H1 (cell line): Measurements from ENCODE around the gene CST7. TPM values are rescaled to one million over a fixed set of nuclear protein-coding genes. Genes with fewer than 3 reads are reported as not detected.

Experiments
- CTCF ChIA-PET: fragments of 300-600 bp; sonication (Branson Sonifier 250); formaldehyde crosslinking; loops from one replicate; lab custom pipeline; 2021; ENCODE audit not compliant: partially characterized antibody; lab: Charles Lee
- POLR2A ChIA-PET: fragments of 300-600 bp; sonication (Branson Sonifier 250); formaldehyde crosslinking; loops from one replicate; lab custom pipeline; 2021; ENCODE audit warnings: inconsistent platforms; ENCODE audit not compliant: partially characterized antibody; lab: Charles Lee
- DNase-seq, 2 experiments: peaks; one replicate each; pipeline versions ENCODE4 v3.0.0 to v3.0.0-alpha.2; 2010 to 2022; ENCODE audit warnings: low spot score in 2 of 2, low read depth in 1 of 2, mixed read lengths in 1 of 2
- FAIRE-seq: peaks from 2 replicates; lab custom pipeline; 2011; peaks lifted over from hg19 to GRCh38; lab: Jason Lieb, UNC
- H2AFZ ChIP-seq: 2 replicates; pipeline ENCODE4 v1.8.1; 2012; ENCODE audit warnings: low read length, inconsistent platforms
- H2AK5ac ChIP-seq: 2 replicates; pipeline ENCODE4 v1.6.1; 2013; ENCODE audit warnings: low read depth, low read length
- H2BK120ac ChIP-seq: replicated peaks from 2 replicates; pipeline ENCODE3; 2013; ENCODE audit warnings: low read depth, low read length, inconsistent platforms
- H2BK12ac ChIP-seq: 2 replicates; pipeline ENCODE4 v1.6.1; 2013; ENCODE audit warnings: low read depth, low read length
- H2BK15ac ChIP-seq: 2 replicates; pipeline ENCODE4 v1.6.1; 2013; ENCODE audit warnings: low read length
- H2BK20ac ChIP-seq: 2 replicates; pipeline ENCODE4 v1.6.1; 2013; ENCODE audit warnings: low read length
- H2BK5ac ChIP-seq: 2 replicates; pipeline ENCODE4 v1.6.1; 2013; ENCODE audit warnings: low read depth, low read length
- H3K14ac ChIP-seq: 2 replicates; pipeline ENCODE4 v1.6.1; 2013; ENCODE audit warnings: inconsistent platforms; ENCODE audit not compliant: insufficient read length
- H3K18ac ChIP-seq: 2 replicates; pipeline ENCODE4 v1.6.1; 2013; ENCODE audit warnings: low read length; ENCODE audit errors: extremely low read depth
- H3K23ac ChIP-seq: 2 replicates; pipeline ENCODE4 v1.6.1; 2013; ENCODE audit warnings: inconsistent platforms; ENCODE audit not compliant: insufficient read length
- H3K23me2 ChIP-seq: 2 replicates; pipeline ENCODE4 v1.6.1; 2013; ENCODE audit warnings: low read depth, low read length
- H3K27ac ChIP-seq: 2 replicates; pipeline ENCODE4 v1.6.1; 2011; ENCODE audit warnings: low read depth, low read length, inconsistent platforms
- H3K27me3 ChIP-seq, 4 experiments: replicated peaks in 1 of 4; 1 replicate in 1 of 4; 2 replicates in 3 of 4; pipeline versions ENCODE4 v1.6.1 to v1.8.1; 2011 to 2013; ENCODE audit warnings: low read length in 3 of 4, mild to moderate bottlenecking in 3 of 4, inconsistent platforms in 2 of 4, mixed read lengths in 2 of 4, moderate library complexity in 1 of 4; ENCODE audit not compliant: control insufficient read depth in 3 of 4, insufficient read depth in 3 of 4; ENCODE audit errors: extremely low read depth in 1 of 4
- H3K36me3 ChIP-seq, 4 experiments: 2 replicates each; pipeline versions ENCODE4 v1.6.1 to v1.8.1; 2011 to 2013; ENCODE audit warnings: mild to moderate bottlenecking in 4 of 4, low read length in 3 of 4, moderate library complexity in 2 of 4, control low read depth in 1 of 4, inconsistent platforms in 1 of 4; ENCODE audit not compliant: insufficient read depth in 4 of 4, control insufficient read depth in 2 of 4
- H3K4ac ChIP-seq: replicated peaks from 2 replicates; pipeline ENCODE3; 2013; ENCODE audit warnings: low read length, low read depth, mixed read lengths, inconsistent platforms; ENCODE audit not compliant: insufficient read length
- H3K4me1 ChIP-seq, 4 experiments: replicated peaks in 1 of 4; 1 replicate in 1 of 4; 2 replicates in 3 of 4; pipeline versions ENCODE4 v1.6.1 to v1.8.1; 2011 to 2013; ENCODE audit warnings: low read length in 3 of 4, inconsistent platforms in 2 of 4, mixed read lengths in 1 of 4; ENCODE audit not compliant: insufficient read depth in 4 of 4, control insufficient read depth in 3 of 4
- H3K4me2 ChIP-seq, 2 experiments: 2 replicates each; pipeline versions ENCODE4 v1.6.1 to v1.8.1; 2011 to 2013; ENCODE audit warnings: low read depth in 2 of 2, low read length in 2 of 2, control low read depth in 1 of 2, inconsistent platforms in 1 of 2, mild to moderate bottlenecking in 1 of 2; ENCODE audit not compliant: insufficient read depth in 1 of 2
- H3K4me3 ChIP-seq, 4 experiments: fragments of 200-600, 300-600 bp in 1 of 4; sonication (generic), shearing (Covaris generic), sonication (Bioruptor Twin) in 1 of 4; 2 replicates each; pipeline versions ENCODE4 v1.5.1 to v1.8.1; 2011 to 2016; ENCODE audit warnings: low read length in 4 of 4, low read depth in 3 of 4, control low read depth in 2 of 4, inconsistent platforms in 2 of 4, mild to moderate bottlenecking in 2 of 4, mixed read lengths in 1 of 4, moderate library complexity in 1 of 4; ENCODE audit not compliant: insufficient read depth in 2 of 4; ENCODE audit errors: extremely low read depth in 1 of 4
- H3K56ac ChIP-seq: replicated peaks from 2 replicates; pipeline ENCODE3; 2013; ENCODE audit warnings: low read depth, mild to moderate bottlenecking, mixed read lengths, low read length, inconsistent platforms; ENCODE audit not compliant: insufficient read length
- H3K79me1 ChIP-seq: 2 replicates; pipeline ENCODE4 v1.6.1; 2013; ENCODE audit warnings: low read depth, low read length, control low read depth
- H3K79me2 ChIP-seq, 2 experiments: 2 replicates each; pipeline versions ENCODE4 v1.6.1 to v1.8.1; 2012 to 2013; ENCODE audit warnings: low read length in 2 of 2, mild to moderate bottlenecking in 2 of 2, inconsistent platforms in 1 of 2; ENCODE audit not compliant: insufficient read depth in 2 of 2, control insufficient read depth in 1 of 2
- H3K9ac ChIP-seq, 4 experiments: replicated peaks in 1 of 4; 1 replicate in 1 of 4; 2 replicates in 3 of 4; pipeline versions ENCODE4 v1.6.1 to v1.8.1; 2011 to 2013; ENCODE audit warnings: low read depth in 3 of 4, low read length in 3 of 4, control low read depth in 2 of 4, mild to moderate bottlenecking in 2 of 4, moderate library complexity in 2 of 4, inconsistent platforms in 1 of 4; ENCODE audit errors: extremely low read depth in 1 of 4
- H3K9me3 ChIP-seq, 2 experiments: 2 replicates each; pipeline versions ENCODE4 v1.6.1 to v1.8.1; 2012 to 2013; ENCODE audit warnings: mild to moderate bottlenecking in 2 of 2, moderate library complexity in 2 of 2, control low read depth in 1 of 2, inconsistent platforms in 1 of 2, low read depth in 1 of 2, low read length in 1 of 2, mixed read lengths in 1 of 2; ENCODE audit not compliant: insufficient read depth in 2 of 2
- H4K20me1 ChIP-seq, 2 experiments: replicated peaks in 1 of 2; 2 replicates each; pipeline versions ENCODE3 to v1.8.1; 2011 to 2013; ENCODE audit warnings: inconsistent platforms in 2 of 2, low read length in 2 of 2, mild to moderate bottlenecking in 1 of 2; ENCODE audit not compliant: insufficient read depth in 2 of 2, control insufficient read depth in 1 of 2
- H4K5ac ChIP-seq: 2 replicates; pipeline ENCODE4 v1.6.1; 2013; ENCODE audit warnings: low read length, low read depth, mixed read lengths, inconsistent platforms; ENCODE audit not compliant: insufficient read length
- H4K8ac ChIP-seq: 2 replicates; pipeline ENCODE4 v1.8.0; 2013; ENCODE audit warnings: mild to moderate bottlenecking, moderate library complexity, low read length, inconsistent platforms; ENCODE audit not compliant: insufficient read depth; ENCODE audit errors: extremely low read depth
- H4K91ac ChIP-seq: replicated peaks from 2 replicates; pipeline ENCODE3; 2013; ENCODE audit warnings: low read length, mixed read lengths, inconsistent platforms; ENCODE audit not compliant: insufficient read length
- BACH1 ChIP-seq: IDR thresholded peaks from 2 replicates; pipeline ENCODE4 v1.6.1; 2012; ENCODE audit warnings: low read length, improper control_type of control experiment
- CTBP2 ChIP-seq: IDR thresholded peaks from 2 replicates; pipeline ENCODE4 v1.7.0; 2011; ENCODE audit warnings: borderline replicate concordance, mild to moderate bottlenecking, moderate library complexity, mixed read lengths, low read length; ENCODE audit not compliant: insufficient read depth, insufficient read length
- KDM4A ChIP-seq: IDR thresholded peaks from one replicate; pipeline ENCODE4 v1.7.1; 2012; ENCODE audit warnings: low read depth, mild to moderate bottlenecking, moderate library complexity, low read length, inconsistent platforms; ENCODE audit not compliant: severe bottlenecking
- NRF1 ChIP-seq: IDR thresholded peaks from 2 replicates; pipeline ENCODE4 v1.6.1; 2011; ENCODE audit warnings: mild to moderate bottlenecking, low read depth, low read length, improper control_type of control experiment
- POLR2AphosphoS5 ChIP-seq: IDR thresholded peaks from 2 replicates; pipeline ENCODE4 v1.6.1; 2011; ENCODE audit warnings: low read depth, low read length
- POU5F1 ChIP-seq: IDR thresholded peaks from 2 replicates; pipeline ENCODE4 v1.6.1; 2011; ENCODE audit warnings: low read depth, mild to moderate bottlenecking, low read length, moderate library complexity
- SIRT6 ChIP-seq: IDR thresholded peaks from one replicate; pipeline ENCODE4 v1.7.1; 2012; ENCODE audit warnings: low read length, inconsistent platforms
- SIX5 ChIP-seq: IDR thresholded peaks from 2 replicates; pipeline ENCODE4 v1.6.1; 2011; ENCODE audit warnings: mild to moderate bottlenecking, low read depth, low read length
- SP4 ChIP-seq: IDR thresholded peaks from 2 replicates; pipeline ENCODE4 v1.6.1; 2012; ENCODE audit warnings: low read length, inconsistent platforms
- USF2 ChIP-seq: IDR thresholded peaks from 2 replicates; pipeline ENCODE4 v1.6.1; 2011; ENCODE audit warnings: low read length, improper control_type of control experiment
- WGBS, 2 experiments: shearing (Covaris generic) in 1 of 2; methylation state at CpG; one replicate each; pipeline versions ENCODE4 v1.1.6 to v1.1.7; 2013 to 2015; ENCODE audit warnings: low lambda C conversion rate in 2 of 2, mixed read lengths in 2 of 2, inconsistent platforms in 1 of 2, low coverage in 1 of 2, missing lambda C conversion rate in 1 of 2; ENCODE audit not compliant: insufficient replicate concordance in 2 of 2, insufficient coverage in 1 of 2, insufficient read length in 1 of 2; ENCODE audit errors: extremely low coverage in 1 of 2, missing lambda C conversion rate in 1 of 2; 5-methylcytosine and 5-hydroxymethylcytosine counted together
- polyA plus RNA-seq, 7 experiments: library from polyadenylated mRNA; depleted of rRNA in 3 of 7; stranded (reverse) in 5 of 7; unstranded in 2 of 7; fragments of >200 nt in 5 of 7; fragments of 200-250 nt in 2 of 7; gene quantifications; 1 replicate in 5 of 7; 2 replicates in 1 of 7; 4 replicates in 1 of 7; pipeline versions ENCODE4 v1.2.1 to v1.2.3, GENCODE V29; 2011 to 2013; ENCODE audit warnings: missing spikeins in 2 of 7, mixed read lengths in 2 of 7
- total RNA-seq: library from RNA; stranded (reverse); fragmentation: NEBNext Ultra II Directional; extraction: Animal tissue kit (Norgen Biotek cat#: 25700); gene quantifications from 2 replicates; pipeline ENCODE4 v1.2.1, GENCODE V29; 2021

CST7 gene
- total and polyA plus RNA-seq, 2 of the 8 experiments (the other 6 are each of a cell fraction or from before 2014, with no cell fraction given): not detected

GRCh38 chr20:24962182-24962492 is 13.1 kb downstream of the CST7 start:
- H3K23ac ChIP-seq: no peak overlapping the region
- H3K23me2 ChIP-seq: no peaks in the 10 kb centered on the region
- CTCF ChIA-PET: interaction anchor here (1.0 to 1.6 kb wide), 5 partner anchors 9 to 97 kb away, joined by 3 to 4 read pairs (median 3); no protein-coding TSS in a partner anchor
- no peak overlapping the region for H3K14ac ChIP-seq
- peaks cover under 1 to 7% of the 10 kb centered on the region in 2 experiments for H4K20me1 ChIP-seq
- TF ChIP-seq POLR2AphosphoS5 (no peak), SIRT6 (no peak), CTBP2 (no peak), USF2 (no peak), SIX5 (no peak), POU5F1 (no peak), NRF1 (no peak), BACH1 (no peak), SP4 (no peak), KDM4A (no peak)
- no peaks in the 10 kb centered on the region for H3K79me1 ChIP-seq
- H3K27ac ChIP-seq: no peak overlapping the region
- H3K18ac ChIP-seq: no peak overlapping the region
- H2BK120ac ChIP-seq: no peak overlapping the region
- no peak overlapping the region for H3K4me3 ChIP-seq
- no peak overlapping the region for H2AFZ ChIP-seq
- 80% methylated on average over 2 of the region's 2 CpGs; no CpG with 5 or more reads in 1 of the 2 experiments for whole genome bisulfite sequencing, 2 experiments
- FAIRE-seq (no peak), DNase-seq (no peak)
- H4K5ac ChIP-seq: no peak overlapping the region
- no peak overlapping the region for H4K91ac ChIP-seq
- no peak overlapping the region for H2BK5ac ChIP-seq
- no peak overlapping the region for H3K9ac ChIP-seq
- H3K36me3 ChIP-seq: peaks cover 0 to 20% (median 9%) of the 10 kb centered on the region in 4 experiments; a peak in 5 of 8 replicates
- no peaks in the 10 kb centered on the region for H3K27me3 ChIP-seq
- POLR2A ChIA-PET: no interaction called here
- no peaks in the 10 kb centered on the region for H3K79me2 ChIP-seq
- H3K4me2 ChIP-seq: no peak overlapping the region
- H2BK15ac ChIP-seq: no peak overlapping the region
- H3K9me3 ChIP-seq: no peaks in the 10 kb centered on the region
- no peak overlapping the region for H2AK5ac ChIP-seq
- no peak overlapping the region for H4K8ac ChIP-seq
- no peak overlapping the region for H3K4ac ChIP-seq
- no peak overlapping the region for H2BK20ac ChIP-seq
- no peak overlapping the region for H2BK12ac ChIP-seq
- no peak overlapping the region for H3K56ac ChIP-seq
- no peaks in the 10 kb centered on the region for H3K4me1 ChIP-seq
